ENCODE data around the gene ZNF148.

The ZNF148 gene

GRCh38 chr3:125300416-125300815, 74.7 kb downstream of the ZNF148 start:
- no peak overlapping the region for H3K27ac Mint-ChIP-seq
- no peaks in the 10 kb centered on the region for H3K27me3 Mint-ChIP-seq
- H3K36me3 Mint-ChIP-seq, result peaks cover 10% of the 10 kb centered on the region
- H3K4me1 Mint-ChIP-seq (ENCODE audit: low read depth), result peaks cover 51% of the 10 kb centered on the region
- H3K9me3 Mint-ChIP-seq (ENCODE audit: low read depth), result no peaks in the 10 kb centered on the region
- no peak overlapping the region for H3K4me3 Mint-ChIP-seq

- Mint-ChIP-seq H3K27ac (no peak overlapping the region), H3K4me1 (ENCODE audit: low read depth) (peaks cover 61% of the 10 kb centered on the region), H3K36me3 (peaks cover 2% of the 10 kb centered on the region), H3K4me3 (no peak overlapping the region), H3K9me3 (ENCODE audit: low read depth) (no peaks in the 10 kb centered on the region), H3K27me3 (no peaks in the 10 kb centered on the region)
These were observed 80.7 kb downstream of the ZNF148 start for GRCh38 chr3:125294411-125294810.

GRCh38 chr3:125292015-125292414, 83.1 kb downstream of the ZNF148 start:
- no peaks in the 10 kb centered on the region for H3K27me3 Mint-ChIP-seq
- H3K36me3 Mint-ChIP-seq, result peaks cover 11% of the 10 kb centered on the region
- no peaks in the 10 kb centered on the region for H3K9me3 Mint-ChIP-seq (ENCODE audit: low read depth)
- H3K27ac Mint-ChIP-seq, result no peak overlapping the region
- H3K4me1 Mint-ChIP-seq (ENCODE audit: low read depth), result peaks cover 53% of the 10 kb centered on the region
- no peak overlapping the region for H3K4me3 Mint-ChIP-seq

- no peaks in the 10 kb centered on the region for H3K9me3 Mint-ChIP-seq (ENCODE audit: low read depth)
- H3K4me3 Mint-ChIP-seq, result no peak overlapping the region
- no peak overlapping the region for H3K27ac Mint-ChIP-seq
- no peaks in the 10 kb centered on the region for H3K27me3 Mint-ChIP-seq
- H3K36me3 Mint-ChIP-seq, result peaks cover 11% of the 10 kb centered on the region
- H3K4me1 Mint-ChIP-seq (ENCODE audit: low read depth), result peaks cover 55% of the 10 kb centered on the region
These were observed 85.6 kb downstream of the ZNF148 start for GRCh38 chr3:125289429-125289981.

GRCh38 chr3:125287248-125287647, 87.9 kb downstream of the ZNF148 start:
- Mint-ChIP-seq H3K4me3 (no peak overlapping the region), H3K36me3 (peaks cover 11% of the 10 kb centered on the region), H3K4me1 (ENCODE audit: low read depth) (peaks cover 50% of the 10 kb centered on the region), H3K9me3 (ENCODE audit: low read depth) (no peaks in the 10 kb centered on the region), H3K27me3 (no peaks in the 10 kb centered on the region), H3K27ac (no peak overlapping the region)

GRCh38 chr3:125281381-125281780, 93.7 kb downstream of the ZNF148 start:
- H3K9me3 Mint-ChIP-seq (ENCODE audit: low read depth), result no peaks in the 10 kb centered on the region
- H3K4me3 Mint-ChIP-seq, result no peak overlapping the region
- no peaks in the 10 kb centered on the region for H3K27me3 Mint-ChIP-seq
- H3K4me1 Mint-ChIP-seq (ENCODE audit: low read depth), result peaks cover 24% of the 10 kb centered on the region
- peaks cover 12% of the 10 kb centered on the region for H3K36me3 Mint-ChIP-seq
- H3K27ac Mint-ChIP-seq, result no peak overlapping the region

- Mint-ChIP-seq H3K4me3 (no peak overlapping the region), H3K9me3 (ENCODE audit: low read depth) (no peaks in the 10 kb centered on the region), H3K36me3 (peaks cover 12% of the 10 kb centered on the region), H3K4me1 (ENCODE audit: low read depth) (peaks cover 20% of the 10 kb centered on the region), H3K27me3 (no peaks in the 10 kb centered on the region), H3K27ac (no peak overlapping the region)
These were observed 94.3 kb downstream of the ZNF148 start for GRCh38 chr3:125280668-125281361.

- H3K27ac Mint-ChIP-seq, result no peak overlapping the region
- peaks cover 10% of the 10 kb centered on the region for H3K36me3 Mint-ChIP-seq
- no peaks in the 10 kb centered on the region for H3K9me3 Mint-ChIP-seq (ENCODE audit: low read depth)
- H3K27me3 Mint-ChIP-seq, result no peaks in the 10 kb centered on the region
- H3K4me3 Mint-ChIP-seq, result no peak overlapping the region
- H3K4me1 Mint-ChIP-seq (ENCODE audit: low read depth), result peaks cover 9% of the 10 kb centered on the region
These were observed 97.0 kb downstream of the ZNF148 start for GRCh38 chr3:125278155-125278554.

GRCh38 chr3:125271127-125271526, 104.0 kb downstream of the ZNF148 start:
- no peaks in the 10 kb centered on the region for H3K27me3 Mint-ChIP-seq
- H3K4me3 Mint-ChIP-seq, result no peak overlapping the region
- H3K4me1 Mint-ChIP-seq (ENCODE audit: low read depth), result peaks cover 14% of the 10 kb centered on the region
- peaks cover 20% of the 10 kb centered on the region for H3K36me3 Mint-ChIP-seq
- H3K27ac Mint-ChIP-seq, result no peak overlapping the region
- H3K9me3 Mint-ChIP-seq (ENCODE audit: low read depth), result no peaks in the 10 kb centered on the region

GRCh38 chr3:125267460-125267859, 107.7 kb downstream of the ZNF148 start:
- Mint-ChIP-seq H3K36me3 (peaks cover 27% of the 10 kb centered on the region), H3K4me3 (no peak overlapping the region), H3K27me3 (no peaks in the 10 kb centered on the region), H3K4me1 (ENCODE audit: low read depth) (peaks cover 15% of the 10 kb centered on the region), H3K27ac (no peak overlapping the region), H3K9me3 (ENCODE audit: low read depth) (no peaks in the 10 kb centered on the region)

GRCh38 chr3:125266971-125267370, 108.2 kb downstream of the ZNF148 start:
- no peak overlapping the region for H3K27ac Mint-ChIP-seq
- peaks cover 24% of the 10 kb centered on the region for H3K36me3 Mint-ChIP-seq
- H3K9me3 Mint-ChIP-seq (ENCODE audit: low read depth), result no peaks in the 10 kb centered on the region
- peaks cover 15% of the 10 kb centered on the region for H3K4me1 Mint-ChIP-seq (ENCODE audit: low read depth)
- no peak overlapping the region for H3K4me3 Mint-ChIP-seq
- no peaks in the 10 kb centered on the region for H3K27me3 Mint-ChIP-seq

- Mint-ChIP-seq H3K9me3 (ENCODE audit: low read depth) (no peaks in the 10 kb centered on the region), H3K36me3 (peaks cover 18% of the 10 kb centered on the region), H3K4me3 (no peak overlapping the region), H3K27me3 (no peaks in the 10 kb centered on the region), H3K4me1 (ENCODE audit: low read depth) (peaks cover 5% of the 10 kb centered on the region), H3K27ac (no peak overlapping the region)
These were observed 113.0 kb downstream of the ZNF148 start for GRCh38 chr3:125262161-125262560.

- Mint-ChIP-seq H3K4me1 (ENCODE audit: low read depth) (peaks cover 4% of the 10 kb centered on the region), H3K9me3 (ENCODE audit: low read depth) (peaks cover 5% of the 10 kb centered on the region), H3K27me3 (no peaks in the 10 kb centered on the region), H3K36me3 (peaks cover 24% of the 10 kb centered on the region), H3K4me3 (no peak overlapping the region), H3K27ac (no peak overlapping the region)
These were observed 114.1 kb downstream of the ZNF148 start for GRCh38 chr3:125261031-125261430.

- H3K4me1 Mint-ChIP-seq (ENCODE audit: low read depth), result peaks cover 2% of the 10 kb centered on the region
- H3K27me3 Mint-ChIP-seq, result no peaks in the 10 kb centered on the region
- H3K4me3 Mint-ChIP-seq, result no peak overlapping the region
- H3K36me3 Mint-ChIP-seq, result peaks cover 20% of the 10 kb centered on the region
- H3K9me3 Mint-ChIP-seq (ENCODE audit: low read depth), result peaks cover 5% of the 10 kb centered on the region
- H3K27ac Mint-ChIP-seq, result no peak overlapping the region
These were observed 115.0 kb downstream of the ZNF148 start for GRCh38 chr3:125260158-125260557.

- H3K9me3 Mint-ChIP-seq (ENCODE audit: low read depth), result peaks cover 5% of the 10 kb centered on the region
- no peak overlapping the region for H3K4me3 Mint-ChIP-seq
- no peak overlapping the region for H3K27ac Mint-ChIP-seq
- peaks cover 17% of the 10 kb centered on the region for H3K36me3 Mint-ChIP-seq
- H3K27me3 Mint-ChIP-seq, result no peaks in the 10 kb centered on the region
- H3K4me1 Mint-ChIP-seq (ENCODE audit: low read depth), result peaks cover 5% of the 10 kb centered on the region
These were observed 117.6 kb downstream of the ZNF148 start for GRCh38 chr3:125257536-125257935.

- no peak overlapping the region for H3K4me3 Mint-ChIP-seq
These were observed 118.5 kb downstream of the ZNF148 start for GRCh38 chr3:125256675-125257074.

More at GRCh38 chr3:125256675-125257074, 118.5 kb downstream of the ZNF148 start:
- H3K9me3 Mint-ChIP-seq (ENCODE audit: low read depth), result peaks cover 5% of the 10 kb centered on the region
- H3K36me3 Mint-ChIP-seq, result peaks cover 17% of the 10 kb centered on the region
- no peak overlapping the region for H3K27ac Mint-ChIP-seq
- peaks cover 6% of the 10 kb centered on the region for H3K4me1 Mint-ChIP-seq (ENCODE audit: low read depth)
- no peaks in the 10 kb centered on the region for H3K27me3 Mint-ChIP-seq
